H9 (cell line): ENCODE measurements around the gene CAV2. TPM values are rescaled to one million over a fixed set of nuclear protein-coding genes. Genes with fewer than 3 reads are reported as not detected.

Experiments used
- DNase-seq: peaks from one replicate; pipeline ENCODE4 v3.0.0-alpha.2; 2017
- H2AFZ ChIP-seq: one replicate; pipeline ENCODE4 v1.6.1; 2013; ENCODE audit warnings: mild to moderate bottlenecking, low read length, control low read depth, moderate library complexity
- H2AK5ac ChIP-seq: 2 replicates; pipeline ENCODE4 v1.6.1; 2013; ENCODE audit warnings: low read length, control low read depth, mixed read lengths; ENCODE audit not compliant: insufficient read length
- H2BK120ac ChIP-seq: one replicate; pipeline ENCODE4 v1.6.1; 2013; ENCODE audit warnings: low read depth, mild to moderate bottlenecking, low read length, control low read depth, inconsistent platforms; ENCODE audit not compliant: poor library complexity, severe bottlenecking
- H2BK12ac ChIP-seq: 2 replicates; pipeline ENCODE4 v1.6.1; 2013; ENCODE audit warnings: low read length, control low read depth, mixed read lengths, low read depth; ENCODE audit not compliant: insufficient read length
- H2BK15ac ChIP-seq: 2 replicates; pipeline ENCODE4 v1.6.1; 2013; ENCODE audit warnings: low read depth, low read length, control low read depth
- H2BK20ac ChIP-seq: one replicate; pipeline ENCODE4 v1.6.1; 2013; ENCODE audit warnings: low read depth, mild to moderate bottlenecking, low read length, control low read depth, inconsistent platforms; ENCODE audit not compliant: poor library complexity, severe bottlenecking
- H2BK5ac ChIP-seq: 2 replicates; pipeline ENCODE4 v1.6.1; 2013; ENCODE audit warnings: low read length, control low read depth, mixed read lengths; ENCODE audit not compliant: insufficient read length
- H3K14ac ChIP-seq: 2 replicates; pipeline ENCODE4 v1.6.1; 2013; ENCODE audit warnings: low read length, control low read depth; ENCODE audit not compliant: insufficient read depth
- H3K18ac ChIP-seq: 2 replicates; pipeline ENCODE4 v1.6.1; 2013; ENCODE audit warnings: low read depth, mild to moderate bottlenecking, mixed read lengths, low read length, control low read depth; ENCODE audit not compliant: insufficient read length
- H3K23ac ChIP-seq: 2 replicates; pipeline ENCODE4 v1.6.1; 2013; ENCODE audit warnings: low read length, control low read depth, mixed read lengths, low read depth; ENCODE audit not compliant: insufficient read length
- H3K23me2 ChIP-seq: 2 replicates; pipeline ENCODE4 v1.6.1; 2013; ENCODE audit warnings: low read depth, mild to moderate bottlenecking, mixed read lengths, low read length, control low read depth; ENCODE audit not compliant: insufficient read length, poor library complexity, severe bottlenecking
- H3K27ac ChIP-seq: 2 replicates; pipeline ENCODE4 v1.5.1; 2013; ENCODE audit warnings: low read length, control low read depth, mixed read lengths, low read depth; ENCODE audit not compliant: insufficient read length
- H3K27me3 ChIP-seq: 2 replicates; pipeline ENCODE4 v1.6.1; 2013; ENCODE audit warnings: low read length, control low read depth, inconsistent platforms; ENCODE audit not compliant: insufficient read depth
- H3K4ac ChIP-seq: 2 replicates; pipeline ENCODE4 v1.6.1; 2013; ENCODE audit warnings: low read depth, mild to moderate bottlenecking, control low read depth, inconsistent platforms, low read length, moderate library complexity
- H3K4me1 ChIP-seq: 2 replicates; pipeline ENCODE4 v1.6.1; 2013; ENCODE audit warnings: low read length, control low read depth, inconsistent platforms; ENCODE audit not compliant: insufficient read depth
- H3K4me2 ChIP-seq: 2 replicates; pipeline ENCODE4 v1.6.1; 2013; ENCODE audit warnings: low read length, control low read depth, mixed read lengths; ENCODE audit not compliant: insufficient read length, insufficient read depth
- H3K56ac ChIP-seq: 2 replicates; pipeline ENCODE4 v1.6.1; 2013; ENCODE audit warnings: low read depth, mild to moderate bottlenecking, mixed read lengths, low read length, control low read depth; ENCODE audit not compliant: insufficient read length
- H3K79me1 ChIP-seq: 2 replicates; pipeline ENCODE4 v1.6.1; 2013; ENCODE audit warnings: low read depth, mild to moderate bottlenecking, moderate library complexity, low read length, control low read depth, inconsistent platforms; ENCODE audit not compliant: insufficient read depth, poor library complexity, severe bottlenecking
- H3K79me2 ChIP-seq: 2 replicates; pipeline ENCODE4 v1.6.1; 2013; ENCODE audit warnings: low read length, control low read depth, inconsistent platforms; ENCODE audit not compliant: insufficient read depth
- H3K9ac ChIP-seq: 2 replicates; pipeline ENCODE4 v1.6.1; 2013; ENCODE audit warnings: low read length, control low read depth, mixed read lengths; ENCODE audit not compliant: insufficient read length; ENCODE audit errors: extremely low read depth
- H3K9me3 ChIP-seq: one replicate; pipeline ENCODE4 v1.6.1; 2013; ENCODE audit warnings: low read depth, low read length, inconsistent platforms; ENCODE audit not compliant: control insufficient read depth
- H3T11ph ChIP-seq: one replicate; pipeline ENCODE4 v1.6.1; 2013; ENCODE audit warnings: mild to moderate bottlenecking, low read length, control low read depth, inconsistent platforms
- H4K20me1 ChIP-seq: one replicate; pipeline ENCODE4 v1.6.1; 2013; ENCODE audit not compliant: control insufficient read depth, insufficient read length, insufficient read depth
- H4K5ac ChIP-seq: 2 replicates; pipeline ENCODE4 v1.6.1; 2013; ENCODE audit warnings: low read depth, mild to moderate bottlenecking, mixed read lengths, low read length, control low read depth; ENCODE audit not compliant: insufficient read length
- H4K8ac ChIP-seq: replicated peaks from 2 replicates; pipeline ENCODE4 v1.6.1; 2013; ENCODE audit warnings: low read length, control low read depth, mixed read lengths, low read depth; ENCODE audit not compliant: insufficient read length
- H4K91ac ChIP-seq: 2 replicates; pipeline ENCODE4 v1.6.1; 2013; ENCODE audit warnings: low read depth, mild to moderate bottlenecking, moderate library complexity, mixed read lengths, low read length, control low read depth; ENCODE audit not compliant: insufficient read length
- H3K27ac Mint-ChIP-seq, 3 experiments: 2 replicates in 2 of 3; 3 replicates in 1 of 3; pipeline ENCODE4 v1.8.0; 2020 to 2021; ENCODE audit warnings: mixed read lengths in 3 of 3, mild to moderate bottlenecking in 1 of 3, moderate library complexity in 1 of 3
- H3K27me3 Mint-ChIP-seq: 2 replicates; pipeline ENCODE4 v1.8.0; 2021; ENCODE audit warnings: low read depth, mild to moderate bottlenecking, moderate library complexity, mixed read lengths
- H3K36me3 Mint-ChIP-seq, 3 experiments: 2 replicates in 2 of 3; 3 replicates in 1 of 3; pipeline ENCODE4 v1.8.0; 2020 to 2021; ENCODE audit warnings: low read depth in 3 of 3, mixed read lengths in 3 of 3; ENCODE audit not compliant: insufficient read depth in 1 of 3
- H3K4me1 Mint-ChIP-seq, 2 experiments: 2 replicates each; pipeline ENCODE4 v1.8.0; 2020; ENCODE audit warnings: mixed read lengths in 2 of 2
- H3K4me3 Mint-ChIP-seq, 2 experiments: 2 replicates in 1 of 2; 3 replicates in 1 of 2; pipeline ENCODE4 v1.8.0; 2020 to 2021; ENCODE audit warnings: mild to moderate bottlenecking in 2 of 2, mixed read lengths in 2 of 2, moderate library complexity in 1 of 2
- H3K9me3 Mint-ChIP-seq, 2 experiments: 2 replicates in 1 of 2; 3 replicates in 1 of 2; pipeline ENCODE4 v1.8.0; 2020; ENCODE audit warnings: mild to moderate bottlenecking in 2 of 2, mixed read lengths in 2 of 2, moderate library complexity in 1 of 2
- CTCF ChIP-seq: fragments of 200-600 bp; sonication (generic); conservative IDR thresholded peaks from 3 replicates; pipeline ENCODE4 v1.8.0; 2021; ENCODE audit warnings: antibody characterized with exemption, mild to moderate bottlenecking
- WGBS: extraction: QIAGEN DNeasy Blood & Tissue Kit; methylation state at CpG from one replicate; pipeline ENCODE4 v1.1.7; 2013; ENCODE audit warnings: missing lambda C conversion rate, low lambda C conversion rate, mixed read lengths; ENCODE audit not compliant: insufficient read length; ENCODE audit errors: extremely low coverage; 5-methylcytosine and 5-hydroxymethylcytosine counted together
- total RNA-seq: library from RNA; stranded (reverse); gene quantifications from 2 replicates; pipeline ENCODE4 v1.2.1, GENCODE V29; 2021

Gene CAV2
- total RNA-seq, 1 experiment from 2014 or later = 3.7 TPM

DNA sequence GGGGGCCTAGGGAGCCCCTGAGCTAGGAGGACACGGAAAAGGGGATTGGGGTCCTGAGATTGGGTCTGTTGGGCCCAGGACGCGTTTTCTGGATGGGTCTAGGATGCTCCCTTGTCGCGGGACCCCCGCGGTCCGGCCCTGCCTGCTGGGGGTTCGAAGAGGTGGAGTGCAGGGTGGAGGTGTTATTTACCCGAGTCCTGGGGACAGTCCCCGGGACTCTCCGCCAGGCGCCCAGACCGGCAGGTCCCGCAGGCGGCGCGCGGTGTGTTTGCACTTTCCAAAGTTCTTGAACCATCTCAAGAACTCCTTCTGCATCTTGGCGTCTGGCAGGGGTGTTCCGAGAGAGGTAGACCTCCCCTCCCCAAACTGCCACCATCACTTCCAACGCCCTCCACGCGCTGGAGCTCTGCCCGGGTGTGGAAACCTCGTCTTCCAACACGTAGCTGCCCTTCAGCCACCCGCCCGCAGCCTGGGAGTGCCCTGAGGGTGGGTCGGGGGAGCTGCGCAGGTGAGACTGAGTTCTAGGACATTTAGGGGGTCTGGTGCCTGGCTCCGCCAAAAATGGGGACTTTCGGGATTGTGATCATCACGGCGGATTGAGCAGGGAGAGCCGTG lies 25.9 kb downstream of the CAV2 start:
- H3K27ac ChIP-seq = no peak overlapping the region

More for the DNA sequence above, 25.9 kb downstream of the CAV2 start:
- Mint-ChIP-seq H3K4me3 (peak overlapping the region; percentile 84 to 97), H3K36me3 (no peaks in the 10 kb centered on the region), H3K4me1 (peaks cover 49 to 60% of the 10 kb centered on the region in 2 experiments), H3K27me3 (peaks cover 19% of the 10 kb centered on the region), H3K27ac (peak overlapping the region in 1 of 3 experiments; percentile 61; a peak in 2 of 7 replicates), H3K9me3 (no peaks in the 10 kb centered on the region)
- H3K79me2 ChIP-seq = no peaks in the 10 kb centered on the region
- no peak overlapping the region for H3K14ac ChIP-seq
- H2AK5ac ChIP-seq = no peak overlapping the region
- H2AFZ ChIP-seq = peak overlapping the region; percentile 60
- no peaks in the 10 kb centered on the region for H3K9me3 ChIP-seq
- no CpG with 5 or more reads among the region's 36 CpGs for WGBS
- H3T11ph ChIP-seq = no peak overlapping the region
- TF ChIP-seq CTCF = no peak
- H3K56ac ChIP-seq = no peak overlapping the region
- no peak overlapping the region for H2BK15ac ChIP-seq
- no peak overlapping the region for H2BK5ac ChIP-seq
- H4K20me1 ChIP-seq = no peaks in the 10 kb centered on the region
- H3K9ac ChIP-seq = peak overlapping the region; percentile 40
- H3K23me2 ChIP-seq = peaks cover 20% of the 10 kb centered on the region
- no peaks in the 10 kb centered on the region for H3K27me3 ChIP-seq
- H2BK12ac ChIP-seq = no peak overlapping the region
- H3K18ac ChIP-seq = no peak overlapping the region
- H2BK20ac ChIP-seq = no peak overlapping the region
- H4K8ac ChIP-seq = no peak overlapping the region
- H3K4me2 ChIP-seq = peak overlapping the region; percentile 90
- peaks cover 4% of the 10 kb centered on the region; the same call in 1 of the 2 replicates for H3K4me1 ChIP-seq
- peak; percentile 56 for DNase-seq
- no peak overlapping the region for H4K91ac ChIP-seq
- H4K5ac ChIP-seq = no peak overlapping the region
- no peaks in the 10 kb centered on the region for H3K79me1 ChIP-seq
- no peak overlapping the region for H2BK120ac ChIP-seq
- no peak overlapping the region for H3K23ac ChIP-seq
- H3K4ac ChIP-seq = no peak overlapping the region
